HepG2 (cell line): ENCODE measurements around the gene SEC14L6. TPM values are rescaled to one million over a fixed set of nuclear protein-coding genes. Genes with fewer than 3 reads are reported as not detected.

ENCODE experiments used
- CEBPB ChIP-seq: IDR thresholded peaks from 2 replicates; pipeline ENCODE4 v1.6.1; 2011; ENCODE audit warnings: low read depth, low read length, improper control_type of control experiment, borderline replicate concordance
- FOSL2 ChIP-seq: sonication (generic); formaldehyde crosslinking; IDR thresholded peaks from 2 replicates; pipeline ENCODE4 v1.4.0; 2020; ENCODE audit warnings: missing genetic modification reagents
- RCOR2 ChIP-seq: IDR thresholded peaks from 2 replicates; pipeline ENCODE4 v1.6.1; 2016; ENCODE audit warnings: missing biosample characterization, missing genetic modification reagents
- TEAD3 ChIP-seq: optimal IDR thresholded peaks from 2 replicates; pipeline ENCODE3; 2016; ENCODE audit warnings: borderline replicate concordance
- ZFYVE20 ChIP-seq: sonication (generic); formaldehyde crosslinking; IDR thresholded peaks from 2 replicates; pipeline ENCODE4 v1.8.0; 2023; ENCODE audit warnings: low read depth, mild to moderate bottlenecking, moderate library complexity, missing genetic modification reagents, borderline replicate concordance
- ZNF251 ChIP-seq: sonication (generic); formaldehyde crosslinking; IDR thresholded peaks from 2 replicates; pipeline ENCODE4 v1.9.0; 2021; ENCODE audit warnings: mild to moderate bottlenecking, missing genetic modification reagents
- polyA plus RNA-seq, 8 experiments: library from polyadenylated mRNA; depleted of rRNA in 3 of 8; stranded (reverse) in 7 of 8; unstranded in 1 of 8; fragments of >200 nt; fragmentation: Illumina TruSeq in 4 of 8; extraction: Trizol in 4 of 8; gene quantifications; 2 replicates each; pipeline versions ENCODE4 v1.2.1 to v1.2.3, GENCODE V29; 2011 to 2016; ENCODE audit warnings: low read depth in 4 of 8, missing spikeins in 1 of 8, mixed read lengths in 1 of 8; ENCODE audit not compliant: insufficient read depth in 1 of 8
- total RNA-seq, 5 experiments: library from RNA; depleted of rRNA; stranded (reverse); fragments of >200 nt; fragmentation: Illumina TruSeq; extraction: Trizol; gene quantifications; 2 replicates each; pipeline ENCODE4 v1.2.3, GENCODE V29; 2016; ENCODE audit warnings: low read depth in 1 of 5
- TF ChIP-seq, protein P1 (sequence below): sonication (generic); formaldehyde crosslinking; IDR thresholded peaks from 2 replicates; pipeline ENCODE4 v1.4.0; 2020; ENCODE audit warnings: mild to moderate bottlenecking, missing genetic modification reagents
- TF ChIP-seq, protein P2 (sequence below): sonication (generic); formaldehyde crosslinking; IDR thresholded peaks from 2 replicates; pipeline ENCODE4 v1.4.0; 2020; ENCODE audit warnings: mild to moderate bottlenecking, missing genetic modification reagents
- TF ChIP-seq, protein P3 (sequence below): sonication (generic); formaldehyde crosslinking; IDR thresholded peaks from 2 replicates; pipeline ENCODE4 v1.4.0; 2020; ENCODE audit warnings: missing genetic modification reagents, mild to moderate bottlenecking, borderline replicate concordance
- TF ChIP-seq, protein P4 (sequence below): IDR thresholded peaks from 2 replicates; pipeline ENCODE4 v1.6.1; 2016; ENCODE audit warnings: mild to moderate bottlenecking
- TF ChIP-seq, protein P5 (sequence below): sonication (generic); formaldehyde crosslinking; IDR thresholded peaks from 2 replicates; pipeline ENCODE4 v1.4.0; 2020; ENCODE audit warnings: missing genetic modification reagents
- TF ChIP-seq, protein P6 (sequence below): sonication (generic); formaldehyde crosslinking; IDR thresholded peaks from 2 replicates; pipeline ENCODE4 v1.5.0; 2020; ENCODE audit warnings: mild to moderate bottlenecking, missing genetic modification reagents, moderate library complexity
- TF ChIP-seq, protein P7 (sequence below): sonication (generic); formaldehyde crosslinking; IDR thresholded peaks from 2 replicates; pipeline ENCODE4 v1.9.0; 2021; ENCODE audit warnings: missing genetic modification reagents, mild to moderate bottlenecking, borderline replicate concordance
- TF ChIP-seq, protein P8 (sequence below): sonication (generic); formaldehyde crosslinking; IDR thresholded peaks from 2 replicates; pipeline ENCODE4 v1.8.0; 2022; ENCODE audit warnings: missing genetic modification reagents, low read depth, mild to moderate bottlenecking, borderline replicate concordance

Gene SEC14L6
- total and polyA plus RNA-seq, 2 of the 13 experiments (the other 11 are each of a cell fraction or from before 2014, with no cell fraction given) = 0.09 to 9.3 TPM

DNA sequence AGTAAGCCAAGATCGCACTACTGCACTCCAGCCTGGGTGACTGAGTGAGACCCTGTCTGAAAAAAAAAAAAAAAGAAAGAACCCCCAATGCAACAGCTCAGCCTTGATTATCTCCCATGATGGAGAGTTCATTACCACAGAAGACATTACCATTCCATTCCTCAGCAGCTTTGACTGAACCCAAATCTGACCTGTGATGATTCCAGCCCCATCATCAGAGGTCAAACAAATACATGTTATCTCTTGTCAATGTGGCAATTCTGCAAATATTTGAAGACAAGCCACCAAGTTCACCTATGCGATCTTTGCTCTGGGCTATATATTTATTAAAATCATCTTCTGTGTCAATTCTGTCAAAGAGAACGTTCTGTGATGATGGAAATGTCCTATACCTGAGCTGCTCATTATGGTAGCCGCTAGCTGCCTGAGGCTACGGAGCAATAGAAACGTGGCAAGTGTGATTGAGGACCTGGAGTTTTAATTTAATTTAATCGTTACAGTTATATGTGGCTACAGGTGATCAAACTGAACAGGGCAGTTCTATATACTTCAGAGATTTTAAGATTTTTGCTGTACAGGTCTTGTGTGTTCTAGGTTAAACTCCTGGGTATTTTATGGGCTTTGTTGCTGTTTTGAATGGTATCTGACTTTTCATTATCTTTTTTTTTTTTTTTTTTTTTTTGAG is 48.9 kb downstream of the SEC14L6 start (continued):
- TF ChIP-seq, protein P1, sequence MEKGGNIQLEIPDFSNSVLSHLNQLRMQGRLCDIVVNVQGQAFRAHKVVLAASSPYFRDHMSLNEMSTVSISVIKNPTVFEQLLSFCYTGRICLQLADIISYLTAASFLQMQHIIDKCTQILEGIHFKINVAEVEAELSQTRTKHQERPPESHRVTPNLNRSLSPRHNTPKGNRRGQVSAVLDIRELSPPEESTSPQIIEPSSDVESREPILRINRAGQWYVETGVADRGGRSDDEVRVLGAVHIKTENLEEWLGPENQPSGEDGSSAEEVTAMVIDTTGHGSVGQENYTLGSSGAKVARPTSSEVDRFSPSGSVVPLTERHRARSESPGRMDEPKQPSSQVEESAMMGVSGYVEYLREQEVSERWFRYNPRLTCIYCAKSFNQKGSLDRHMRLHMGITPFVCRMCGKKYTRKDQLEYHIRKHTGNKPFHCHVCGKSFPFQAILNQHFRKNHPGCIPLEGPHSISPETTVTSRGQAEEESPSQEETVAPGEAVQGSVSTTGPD = no peak
- TF ChIP-seq, protein P2, sequence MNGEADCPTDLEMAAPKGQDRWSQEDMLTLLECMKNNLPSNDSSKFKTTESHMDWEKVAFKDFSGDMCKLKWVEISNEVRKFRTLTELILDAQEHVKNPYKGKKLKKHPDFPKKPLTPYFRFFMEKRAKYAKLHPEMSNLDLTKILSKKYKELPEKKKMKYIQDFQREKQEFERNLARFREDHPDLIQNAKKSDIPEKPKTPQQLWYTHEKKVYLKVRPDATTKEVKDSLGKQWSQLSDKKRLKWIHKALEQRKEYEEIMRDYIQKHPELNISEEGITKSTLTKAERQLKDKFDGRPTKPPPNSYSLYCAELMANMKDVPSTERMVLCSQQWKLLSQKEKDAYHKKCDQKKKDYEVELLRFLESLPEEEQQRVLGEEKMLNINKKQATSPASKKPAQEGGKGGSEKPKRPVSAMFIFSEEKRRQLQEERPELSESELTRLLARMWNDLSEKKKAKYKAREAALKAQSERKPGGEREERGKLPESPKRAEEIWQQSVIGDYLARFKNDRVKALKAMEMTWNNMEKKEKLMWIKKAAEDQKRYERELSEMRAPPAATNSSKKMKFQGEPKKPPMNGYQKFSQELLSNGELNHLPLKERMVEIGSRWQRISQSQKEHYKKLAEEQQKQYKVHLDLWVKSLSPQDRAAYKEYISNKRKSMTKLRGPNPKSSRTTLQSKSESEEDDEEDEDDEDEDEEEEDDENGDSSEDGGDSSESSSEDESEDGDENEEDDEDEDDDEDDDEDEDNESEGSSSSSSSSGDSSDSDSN = no peak
- TF ChIP-seq, protein P3, sequence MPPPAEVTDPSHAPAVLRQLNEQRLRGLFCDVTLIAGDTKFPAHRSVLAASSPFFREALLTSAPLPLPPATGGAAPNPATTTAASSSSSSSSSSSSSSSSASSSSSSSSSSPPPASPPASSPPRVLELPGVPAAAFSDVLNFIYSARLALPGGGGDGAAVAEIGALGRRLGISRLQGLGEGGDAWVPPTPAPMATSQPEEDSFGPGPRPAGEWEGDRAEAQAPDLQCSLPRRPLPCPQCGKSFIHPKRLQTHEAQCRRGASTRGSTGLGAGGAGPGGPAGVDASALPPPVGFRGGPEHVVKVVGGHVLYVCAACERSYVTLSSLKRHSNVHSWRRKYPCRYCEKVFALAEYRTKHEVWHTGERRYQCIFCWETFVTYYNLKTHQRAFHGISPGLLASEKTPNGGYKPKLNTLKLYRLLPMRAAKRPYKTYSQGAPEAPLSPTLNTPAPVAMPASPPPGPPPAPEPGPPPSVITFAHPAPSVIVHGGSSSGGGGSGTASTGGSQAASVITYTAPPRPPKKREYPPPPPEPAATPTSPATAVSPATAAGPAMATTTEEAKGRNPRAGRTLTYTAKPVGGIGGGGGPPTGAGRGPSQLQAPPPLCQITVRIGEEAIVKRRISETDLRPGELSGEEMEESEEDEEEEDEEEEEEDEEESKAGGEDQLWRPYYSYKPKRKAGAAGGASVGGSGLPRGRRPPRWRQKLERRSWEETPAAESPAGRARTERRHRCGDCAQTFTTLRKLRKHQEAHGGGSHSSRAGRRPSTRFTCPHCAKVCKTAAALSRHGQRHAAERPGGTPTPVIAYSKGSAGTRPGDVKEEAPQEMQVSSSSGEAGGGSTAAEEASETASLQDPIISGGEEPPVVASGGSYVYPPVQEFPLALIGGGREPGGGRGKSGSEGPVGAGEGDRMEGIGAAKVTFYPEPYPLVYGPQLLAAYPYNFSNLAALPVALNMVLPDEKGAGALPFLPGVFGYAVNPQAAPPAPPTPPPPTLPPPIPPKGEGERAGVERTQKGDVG (CRISPR knock-in tag) = no peak
- TF ChIP-seq, protein P4, sequence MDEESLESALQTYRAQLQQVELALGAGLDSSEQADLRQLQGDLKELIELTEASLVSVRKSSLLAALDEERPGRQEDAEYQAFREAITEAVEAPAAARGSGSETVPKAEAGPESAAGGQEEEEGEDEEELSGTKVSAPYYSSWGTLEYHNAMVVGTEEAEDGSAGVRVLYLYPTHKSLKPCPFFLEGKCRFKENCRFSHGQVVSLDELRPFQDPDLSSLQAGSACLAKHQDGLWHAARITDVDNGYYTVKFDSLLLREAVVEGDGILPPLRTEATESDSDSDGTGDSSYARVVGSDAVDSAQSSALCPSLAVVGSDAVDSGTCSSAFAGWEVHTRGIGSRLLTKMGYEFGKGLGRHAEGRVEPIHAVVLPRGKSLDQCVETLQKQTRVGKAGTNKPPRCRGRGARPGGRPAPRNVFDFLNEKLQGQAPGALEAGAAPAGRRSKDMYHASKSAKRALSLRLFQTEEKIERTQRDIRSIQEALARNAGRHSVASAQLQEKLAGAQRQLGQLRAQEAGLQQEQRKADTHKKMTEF (CRISPR knock-in tag) = 0 out of 2 replicates have a peak, but pooled peaks have one; percentile 47
- TF ChIP-seq, protein P5, sequence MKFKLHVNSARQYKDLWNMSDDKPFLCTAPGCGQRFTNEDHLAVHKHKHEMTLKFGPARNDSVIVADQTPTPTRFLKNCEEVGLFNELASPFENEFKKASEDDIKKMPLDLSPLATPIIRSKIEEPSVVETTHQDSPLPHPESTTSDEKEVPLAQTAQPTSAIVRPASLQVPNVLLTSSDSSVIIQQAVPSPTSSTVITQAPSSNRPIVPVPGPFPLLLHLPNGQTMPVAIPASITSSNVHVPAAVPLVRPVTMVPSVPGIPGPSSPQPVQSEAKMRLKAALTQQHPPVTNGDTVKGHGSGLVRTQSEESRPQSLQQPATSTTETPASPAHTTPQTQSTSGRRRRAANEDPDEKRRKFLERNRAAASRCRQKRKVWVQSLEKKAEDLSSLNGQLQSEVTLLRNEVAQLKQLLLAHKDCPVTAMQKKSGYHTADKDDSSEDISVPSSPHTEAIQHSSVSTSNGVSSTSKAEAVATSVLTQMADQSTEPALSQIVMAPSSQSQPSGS (CRISPR knock-in tag) = no peak
- TF ChIP-seq, protein P6, sequence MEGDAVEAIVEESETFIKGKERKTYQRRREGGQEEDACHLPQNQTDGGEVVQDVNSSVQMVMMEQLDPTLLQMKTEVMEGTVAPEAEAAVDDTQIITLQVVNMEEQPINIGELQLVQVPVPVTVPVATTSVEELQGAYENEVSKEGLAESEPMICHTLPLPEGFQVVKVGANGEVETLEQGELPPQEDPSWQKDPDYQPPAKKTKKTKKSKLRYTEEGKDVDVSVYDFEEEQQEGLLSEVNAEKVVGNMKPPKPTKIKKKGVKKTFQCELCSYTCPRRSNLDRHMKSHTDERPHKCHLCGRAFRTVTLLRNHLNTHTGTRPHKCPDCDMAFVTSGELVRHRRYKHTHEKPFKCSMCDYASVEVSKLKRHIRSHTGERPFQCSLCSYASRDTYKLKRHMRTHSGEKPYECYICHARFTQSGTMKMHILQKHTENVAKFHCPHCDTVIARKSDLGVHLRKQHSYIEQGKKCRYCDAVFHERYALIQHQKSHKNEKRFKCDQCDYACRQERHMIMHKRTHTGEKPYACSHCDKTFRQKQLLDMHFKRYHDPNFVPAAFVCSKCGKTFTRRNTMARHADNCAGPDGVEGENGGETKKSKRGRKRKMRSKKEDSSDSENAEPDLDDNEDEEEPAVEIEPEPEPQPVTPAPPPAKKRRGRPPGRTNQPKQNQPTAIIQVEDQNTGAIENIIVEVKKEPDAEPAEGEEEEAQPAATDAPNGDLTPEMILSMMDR (CRISPR knock-in tag) = no peak
- TF ChIP-seq ZNF251 (CRISPR knock-in tag) = no peak
- peak; percentile 86 for TF ChIP-seq RCOR2 (CRISPR knock-in tag)
- peak; percentile 64; the same call in 1 of the 2 replicates for TF ChIP-seq CEBPB
- no peak for TF ChIP-seq ZFYVE20 (CRISPR knock-in tag)
- peak; percentile 54 for TF ChIP-seq TEAD3
- TF ChIP-seq, protein P7, sequence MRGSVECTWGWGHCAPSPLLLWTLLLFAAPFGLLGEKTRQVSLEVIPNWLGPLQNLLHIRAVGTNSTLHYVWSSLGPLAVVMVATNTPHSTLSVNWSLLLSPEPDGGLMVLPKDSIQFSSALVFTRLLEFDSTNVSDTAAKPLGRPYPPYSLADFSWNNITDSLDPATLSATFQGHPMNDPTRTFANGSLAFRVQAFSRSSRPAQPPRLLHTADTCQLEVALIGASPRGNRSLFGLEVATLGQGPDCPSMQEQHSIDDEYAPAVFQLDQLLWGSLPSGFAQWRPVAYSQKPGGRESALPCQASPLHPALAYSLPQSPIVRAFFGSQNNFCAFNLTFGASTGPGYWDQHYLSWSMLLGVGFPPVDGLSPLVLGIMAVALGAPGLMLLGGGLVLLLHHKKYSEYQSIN (CRISPR knock-in tag) = no peak
- peak; percentile 50 for TF ChIP-seq FOSL2
- TF ChIP-seq, protein P8, sequence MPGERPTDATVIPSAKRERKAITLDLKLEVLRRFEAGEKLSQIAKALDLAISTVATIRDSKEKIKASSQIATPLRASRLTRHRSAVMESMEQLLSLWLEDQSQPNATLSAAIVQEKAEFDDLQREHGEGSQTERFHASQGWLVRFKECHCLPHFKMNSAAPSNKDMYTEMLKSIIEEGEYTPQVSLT (CRISPR knock-in tag) = no peak
